ENCODE measurements around the gene RNF130.
"Not testable (repeated sequence)": the region's sequence is repeated elsewhere in the genome, so short reads cannot be mapped to it uniquely, and the experiment has no call there.

The RNF130 gene

GRCh38 chr5:180013678-180014077, 57.9 kb downstream of the RNF130 start:
- DNase-seq: no peak

GRCh38 chr5:180012316-180012715, 59.2 kb downstream of the RNF130 start:
- no peak for DNase-seq

- no peak for DNase-seq
These were observed 60.9 kb downstream of the RNF130 start for GRCh38 chr5:180010636-180011035.

- DNase-seq: no peak
These were observed 62.0 kb downstream of the RNF130 start for GRCh38 chr5:180009581-180009980.

GRCh38 chr5:180008433-180008832, 63.1 kb downstream of the RNF130 start:
- DNase-seq: no peak

- DNase-seq: no peak
These were observed 64.0 kb downstream of the RNF130 start for GRCh38 chr5:180007582-180007981.

- DNase-seq: no peak
These were observed 65.4 kb downstream of the RNF130 start for GRCh38 chr5:180006141-180006540.

- no peak for DNase-seq
These were observed 68.4 kb downstream of the RNF130 start for GRCh38 chr5:180003127-180003526.

- DNase-seq: no peak
These were observed 69.8 kb downstream of the RNF130 start for GRCh38 chr5:180001742-180002141.

GRCh38 chr5:180001136-180001535, 70.4 kb downstream of the RNF130 start:
- no peak for DNase-seq

- no peak for DNase-seq
These were observed 73.1 kb downstream of the RNF130 start for GRCh38 chr5:179998485-179998884.

- DNase-seq: no peak
These were observed 76.8 kb downstream of the RNF130 start for GRCh38 chr5:179994583-179995323.

GRCh38 chr5:179992855-179993254, 78.7 kb downstream of the RNF130 start:
- not testable (repeated sequence) for DNase-seq

GRCh38 chr5:179991106-179991505, 80.5 kb downstream of the RNF130 start:
- DNase-seq: no peak

GRCh38 chr5:179990525-179990924, 81.0 kb downstream of the RNF130 start:
- DNase-seq: not testable (repeated sequence)

- DNase-seq: no peak
These were observed 85.2 kb downstream of the RNF130 start for GRCh38 chr5:179986328-179986727.

- no peak for DNase-seq
These were observed 89.9 kb downstream of the RNF130 start for GRCh38 chr5:179981636-179982035.

GRCh38 chr5:179980767-179981166, 90.8 kb downstream of the RNF130 start:
- no peak for DNase-seq

GRCh38 chr5:179978792-179979191, 92.8 kb downstream of the RNF130 start:
- no peak for DNase-seq

- DNase-seq: no peak
These were observed 95.8 kb downstream of the RNF130 start for GRCh38 chr5:179975713-179976134.

GRCh38 chr5:179974946-179975712, 96.4 kb downstream of the RNF130 start:
- no peak for DNase-seq

- DNase-seq: no peak
These were observed 97.2 kb downstream of the RNF130 start for GRCh38 chr5:179974246-179974945.

GRCh38 chr5:179973391-179973790, 98.2 kb downstream of the RNF130 start:
- no peak for DNase-seq

- no peak for DNase-seq
These were observed 102.4 kb downstream of the RNF130 start for GRCh38 chr5:179969110-179969509.

Measured in activated CD8-positive, alpha-beta memory T cell treated with anti-CD3 and anti-CD28 coated beads, Interleukin-2, amount 50 U/mL, for 4 hours (primary cell).